COR-L47 (cell line): Measurements from ENCODE around the gene RPSA.
"Not testable (repeated sequence)": the region's sequence is repeated elsewhere in the genome, so short reads cannot be mapped to it uniquely, and the experiment has no call there.

ENCODE experiments used
- DNase-seq: peaks from one replicate; lab custom pipeline; 2025; lab: John Stamatoyannopoulos, UW

The RPSA gene

GRCh38 chr3:39406368-39407258 lies at the start of gene RPSA:
Gene RPSA (plus strand): TSS chr3:39406720. CDS start chr3:39407654, 934 bp downstream.
- DNase-seq: peak; percentile 89

GRCh38 chr3:39358333-39358732 lies 48.2 kb upstream of the RPSA start:
- no peak for DNase-seq

DNA sequence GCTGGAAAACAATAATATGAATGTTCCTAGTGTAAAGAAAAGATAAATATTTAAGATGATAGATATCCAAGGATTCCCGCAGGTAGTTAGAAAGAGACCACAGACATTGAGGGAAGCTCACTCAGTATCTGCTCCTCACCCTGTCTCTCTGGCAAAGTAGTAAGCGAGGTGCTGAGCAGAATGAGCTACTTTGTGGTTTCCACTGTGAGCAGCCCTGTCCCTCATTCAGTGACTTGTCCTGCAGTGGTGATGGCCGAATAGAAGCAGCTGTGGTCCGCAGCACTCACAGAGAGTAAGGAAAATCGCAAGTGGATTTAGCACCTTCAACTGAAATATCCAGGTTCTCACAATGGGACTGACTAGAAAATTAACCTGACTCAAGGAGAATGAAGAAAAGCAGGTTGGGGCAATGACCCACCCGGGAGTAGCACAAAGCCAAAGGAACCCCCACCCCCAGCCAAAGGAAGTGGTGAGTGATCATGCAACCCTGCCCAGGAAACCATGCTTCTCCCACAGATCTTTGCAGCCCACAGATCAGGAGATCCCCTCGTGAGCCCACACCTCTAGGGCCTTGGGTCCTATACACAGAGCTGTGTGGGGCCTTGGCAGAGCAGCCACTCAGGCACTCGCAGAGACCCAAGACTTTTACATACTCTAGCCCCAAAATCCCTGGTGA lies 45.1 kb upstream of the RPSA start:
- DNase-seq: no peak

GRCh38 chr3:39362192-39362591 lies 44.3 kb upstream of the RPSA start:
- no peak for DNase-seq

DNA sequence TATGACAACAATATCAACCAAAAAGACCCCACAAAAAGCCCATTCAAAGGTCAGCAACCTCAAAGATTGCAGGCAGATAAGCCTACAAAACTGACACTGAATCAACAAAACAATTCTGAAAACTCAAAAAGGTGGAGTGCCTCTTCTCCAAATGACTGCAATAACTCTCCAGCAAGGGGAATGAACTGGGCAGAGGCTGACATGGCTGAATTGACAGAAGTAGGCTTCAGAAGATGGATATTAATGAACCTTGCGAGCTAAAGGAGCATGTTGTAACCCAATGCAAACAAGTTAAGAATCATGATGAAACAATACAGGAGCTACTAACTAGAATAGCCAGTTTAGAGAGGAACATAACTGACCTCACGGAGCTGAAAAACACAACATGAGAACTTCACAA lies 43.7 kb upstream of the RPSA start:
- no peak for DNase-seq

DNA sequence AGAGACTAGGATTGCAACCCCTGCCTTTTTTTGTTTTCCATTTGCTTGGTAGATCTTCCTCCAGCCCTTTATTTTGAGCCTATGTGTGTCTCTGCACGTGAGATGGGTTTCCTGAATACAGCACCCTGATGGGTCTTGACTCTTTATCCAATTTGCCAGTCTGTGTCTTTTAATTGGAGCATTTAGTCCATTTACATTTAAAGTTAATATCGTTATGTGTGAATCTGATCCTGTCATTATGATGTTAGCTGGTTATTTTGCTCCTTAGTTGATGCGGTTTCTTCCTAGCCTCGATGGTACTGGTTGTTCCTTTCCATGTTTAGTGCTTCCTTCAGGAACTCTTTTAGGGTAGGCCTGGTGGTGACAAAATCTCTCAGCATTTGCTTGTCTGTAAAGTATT lies 36.1 kb upstream of the RPSA start:
- DNase-seq: not testable (repeated sequence)

DNA sequence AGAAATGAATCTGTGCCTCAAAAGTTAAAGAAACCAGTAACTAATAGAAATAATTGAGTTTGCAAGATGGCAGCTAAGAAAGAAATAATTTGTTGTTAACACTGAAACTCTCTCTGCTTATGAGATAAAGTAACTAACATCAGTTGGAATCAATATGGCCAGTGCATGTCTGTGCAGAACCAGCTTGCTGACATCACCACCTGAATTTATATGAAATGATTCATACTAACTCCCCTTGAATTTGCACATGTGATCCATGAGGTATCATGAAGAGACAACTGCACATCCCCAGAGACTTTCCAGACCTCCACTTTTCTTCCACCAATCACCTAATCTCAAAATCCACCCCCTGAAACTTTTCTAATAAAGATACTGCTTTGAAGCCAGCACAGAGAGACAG lies 33.7 kb upstream of the RPSA start:
- DNase-seq: no peak

GRCh38 chr3:39376959-39377634 lies 29.4 kb upstream of the RPSA start:
- DNase-seq: no peak

- no peak for DNase-seq
Observed at GRCh38 chr3:39378088-39378487, 28.4 kb upstream of the RPSA start.

- DNase-seq: no peak
Observed at GRCh38 chr3:39378957-39379777, 27.4 kb upstream of the RPSA start.

DNA sequence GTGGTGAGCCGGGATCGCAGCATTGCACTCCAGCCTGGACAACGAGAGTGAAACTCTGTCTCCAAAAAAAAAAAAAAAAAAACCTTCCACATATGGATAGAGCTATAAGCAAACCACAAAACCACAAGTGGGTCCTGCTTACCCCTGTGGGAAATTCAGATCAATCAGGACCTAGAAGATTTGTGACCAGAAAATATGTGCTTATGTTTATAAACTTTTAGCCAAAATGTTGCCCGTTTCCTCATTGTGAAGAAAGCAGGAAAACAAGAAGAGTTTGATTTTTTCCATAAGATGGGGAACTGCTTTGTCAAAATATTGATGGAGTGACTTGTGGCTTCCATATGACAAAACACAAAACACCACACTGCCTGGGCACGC lies 26.8 kb upstream of the RPSA start:
- DNase-seq: no peak

- no peak for DNase-seq
Observed at GRCh38 chr3:39381432-39381831, 25.1 kb upstream of the RPSA start.

- no peak for DNase-seq
Observed at GRCh38 chr3:39383045-39383880, 23.3 kb upstream of the RPSA start, which contains the start of gene SLC25A38. Gene SLC25A38 (plus strand): TSS chr3:39383370. CDS start chr3:39383725, 355 bp downstream.

DNA sequence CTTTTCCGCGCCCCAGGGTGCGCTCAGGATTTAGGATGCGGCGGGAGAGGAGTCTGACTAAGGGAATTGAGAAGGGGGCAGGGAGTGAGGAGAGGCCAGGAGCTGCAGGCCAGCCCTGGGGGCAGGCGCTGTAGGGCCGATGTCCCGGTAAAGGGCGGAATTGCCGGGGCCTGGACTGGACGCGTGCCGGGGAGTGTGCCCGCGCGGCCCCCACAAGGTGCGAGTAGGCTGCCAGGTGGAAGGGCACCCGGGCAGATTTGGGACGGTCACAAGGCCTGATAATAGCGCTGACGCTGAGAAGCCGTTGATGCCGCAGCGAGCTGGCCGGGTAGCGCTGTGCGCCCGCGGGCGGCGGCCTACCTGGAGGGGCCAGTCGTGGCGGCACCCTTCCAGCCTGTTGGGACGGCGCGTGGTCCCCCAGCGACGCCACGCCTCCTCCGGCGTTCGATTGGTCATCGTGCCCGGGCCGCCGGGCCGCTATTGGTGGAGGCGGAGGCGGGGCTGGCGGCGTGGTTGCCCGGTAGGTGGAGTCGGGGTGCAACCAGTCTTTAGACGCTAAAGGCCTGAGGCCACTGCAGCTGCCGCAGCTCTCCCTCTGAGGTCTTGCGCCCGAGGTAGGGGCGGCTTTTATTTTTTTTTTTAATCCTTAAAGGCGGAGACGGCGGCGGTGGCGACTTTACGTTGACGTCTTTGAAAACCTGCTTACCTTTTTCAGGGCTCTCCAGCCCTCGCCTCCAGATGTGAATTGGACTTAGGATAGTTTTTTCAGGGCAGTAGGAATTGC lies 22.4 kb upstream of the RPSA start:
- no peak for DNase-seq

GRCh38 chr3:39384665-39385000 lies 21.9 kb upstream of the RPSA start:
- no peak for DNase-seq

DNA sequence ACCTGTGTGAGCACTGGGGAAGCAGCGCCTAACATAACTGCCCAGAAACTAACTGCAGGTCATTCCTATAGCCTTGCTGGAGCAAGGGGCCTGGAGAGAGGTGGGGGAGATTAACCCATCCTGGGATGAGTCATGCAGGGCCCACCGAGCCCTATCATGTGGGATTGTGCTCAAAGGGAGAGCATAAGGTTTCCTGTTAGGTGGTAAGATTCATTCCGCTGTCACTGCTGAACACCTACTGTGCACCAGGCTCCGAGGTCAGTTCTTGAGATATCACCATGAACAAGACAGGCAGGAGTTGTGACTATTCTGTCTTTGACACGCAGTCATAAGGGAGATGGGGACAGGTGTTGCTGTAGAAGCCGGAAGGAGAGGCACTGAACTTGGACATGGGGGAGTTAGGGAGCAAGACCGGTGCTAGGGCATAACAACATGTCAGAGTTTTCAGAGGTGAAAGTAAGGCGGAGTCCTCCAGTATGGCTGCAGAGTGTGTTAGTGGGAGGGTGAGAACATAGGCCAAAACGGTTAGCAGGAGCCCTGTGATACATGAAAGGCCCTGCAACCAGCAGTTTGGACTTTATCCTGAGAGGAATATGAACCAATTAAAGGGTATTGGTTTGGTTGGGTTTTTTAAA lies 20.9 kb upstream of the RPSA start:
- no peak for DNase-seq

- no peak for DNase-seq
Observed at GRCh38 chr3:39386318-39386717, 20.2 kb upstream of the RPSA start.

DNA sequence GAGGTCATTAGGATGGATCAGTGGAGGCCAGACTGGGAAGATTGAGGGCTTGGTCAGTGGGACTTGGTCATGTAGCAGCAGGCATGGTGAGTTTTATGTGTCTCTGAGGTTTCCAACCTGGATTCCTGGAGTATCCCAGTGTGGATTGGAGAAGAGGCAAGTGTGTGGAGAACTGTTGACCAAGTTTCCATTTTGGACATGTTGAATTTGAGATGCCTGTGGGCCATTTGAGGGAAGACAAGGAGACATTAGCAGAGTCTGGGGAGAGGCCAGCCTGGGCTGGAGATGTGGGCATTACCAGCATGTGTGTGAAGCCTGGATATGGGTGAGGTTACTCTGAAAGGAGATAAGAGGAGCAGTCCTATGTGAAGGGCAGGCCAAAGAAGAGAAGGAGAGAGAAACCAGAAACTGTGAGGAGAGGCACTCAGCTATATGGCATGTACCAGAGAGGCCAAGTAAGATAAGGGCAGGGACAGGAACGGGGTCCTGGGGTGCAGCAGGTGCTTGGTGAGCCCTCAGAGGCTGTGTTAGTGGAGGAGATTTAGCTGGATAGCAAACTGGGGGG lies 19.0 kb upstream of the RPSA start:
- DNase-seq: no peak

DNA sequence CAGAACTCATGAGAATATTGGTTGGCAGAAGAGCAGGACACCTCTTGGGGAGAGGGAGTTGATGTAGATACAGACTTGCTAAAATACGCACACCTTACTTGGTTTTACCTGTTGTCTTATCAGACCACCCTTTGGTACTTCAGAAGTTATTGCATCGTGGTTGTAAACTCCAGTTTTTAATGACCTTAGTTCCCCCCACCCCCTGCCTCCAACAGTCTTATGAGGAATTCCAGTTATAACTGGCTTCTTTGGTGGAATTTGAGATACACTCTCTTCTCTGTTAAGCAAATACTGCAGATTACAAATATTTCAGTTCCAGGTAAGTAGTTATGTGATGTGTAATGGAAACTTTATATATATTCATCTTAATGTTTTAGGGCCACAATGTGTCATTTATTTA lies 18.4 kb upstream of the RPSA start:
- no peak for DNase-seq
